Esophagus muscularis mucosa (tissue), 4 donors: ENCODE measurements around the gene ISG20. TPM values are rescaled to one million over a fixed set of nuclear protein-coding genes. Genes with fewer than 3 reads are reported as not detected.
"Not testable (repeated sequence)": the region's sequence is repeated elsewhere in the genome, so short reads cannot be mapped to it uniquely, and the experiment has no call there.

Experiments used
- DNase-seq: peaks from one replicate; pipeline ENCODE4 v3.0.0-alpha.2; 2017; ENCODE audit errors: extremely low spot score
- H3K27ac ChIP-seq, 4 donors: fragments of 200-600 bp; sonication (generic); replicated peaks in 1 of 4; 1 replicate in 3 of 4; 2 replicates in 1 of 4; pipeline ENCODE4 v1.5.1; 2016 to 2019; ENCODE audit warnings: mild to moderate bottlenecking in 1 of 4
- H3K27me3 ChIP-seq, 4 donors: fragments of 200-600 bp; sonication (generic); one replicate each; pipeline versions ENCODE4 v1.5.1 to v1.6.0; 2016 to 2019
- H3K36me3 ChIP-seq, 4 donors: fragments of 200-600 bp; sonication (generic); one replicate each; pipeline ENCODE4 v1.5.1; 2016 to 2019
- H3K4me1 ChIP-seq, 4 donors: fragments of 200-600 bp; sonication (generic); one replicate each; pipeline ENCODE4 v1.5.1; 2016 to 2019
- H3K4me3 ChIP-seq, 4 donors: fragments of 200-600 bp; sonication (generic); 1 replicate in 2 of 4; 2 replicates in 2 of 4; pipeline ENCODE4 v1.5.1; 2016 to 2019; ENCODE audit warnings: mild to moderate bottlenecking in 4 of 4, moderate library complexity in 1 of 4
- H3K9me3 ChIP-seq, 4 donors: fragments of 200-600 bp; sonication (generic); 1 replicate in 3 of 4; 2 replicates in 1 of 4; pipeline ENCODE4 v1.5.1; 2016 to 2019
- CTCF ChIP-seq, 3 experiments: fragments of 200-600 bp in 2 of 3; fragments of 450-650 bp in 1 of 3; sonication (generic) in 2 of 3; IDR thresholded peaks; one replicate each; pipeline ENCODE4 v1.5.1; 2017 to 2019; ENCODE audit warnings: antibody characterized with exemption in 3 of 3, mild to moderate bottlenecking in 2 of 3, moderate library complexity in 1 of 3
- EP300 ChIP-seq: sonication (generic); formaldehyde crosslinking; IDR thresholded peaks from one replicate; pipeline ENCODE4 v1.6.1; 2017; ENCODE audit warnings: antibody characterized with exemption
- POLR2A ChIP-seq: fragments of 450-650 bp; IDR thresholded peaks from one replicate; pipeline ENCODE4 v1.6.1; 2017; ENCODE audit warnings: antibody characterized with exemption, moderate library complexity, mild to moderate bottlenecking, low read depth
- POLR2AphosphoS5 ChIP-seq, 2 donors: sonication (generic); formaldehyde crosslinking; IDR thresholded peaks; one replicate each; pipeline ENCODE4 v1.6.1; 2017; ENCODE audit warnings: antibody characterized with exemption in 2 of 2
- WGBS: methylation state at CpG from one replicate; pipeline ENCODE4 v1.1.5; 2018; 5-methylcytosine and 5-hydroxymethylcytosine counted together
- intact Hi-C: fragments of 100-400 bp; cut with DNase I; formaldehyde crosslinking; loops from one replicate; pipeline ENCODE4 v1.15.1; 2023
- total RNA-seq, 4 donors: library from RNA; depleted of rRNA; stranded (reverse); fragments of >200 nt; gene quantifications; one replicate each; pipeline versions ENCODE4 v1.1.0 to v1.2.1, GENCODE V29; 2016

ISG20 gene
- total RNA-seq, 4 donors from 2014 or later, result 6.1 to 21.2 (median 9.8) TPM

DNA sequence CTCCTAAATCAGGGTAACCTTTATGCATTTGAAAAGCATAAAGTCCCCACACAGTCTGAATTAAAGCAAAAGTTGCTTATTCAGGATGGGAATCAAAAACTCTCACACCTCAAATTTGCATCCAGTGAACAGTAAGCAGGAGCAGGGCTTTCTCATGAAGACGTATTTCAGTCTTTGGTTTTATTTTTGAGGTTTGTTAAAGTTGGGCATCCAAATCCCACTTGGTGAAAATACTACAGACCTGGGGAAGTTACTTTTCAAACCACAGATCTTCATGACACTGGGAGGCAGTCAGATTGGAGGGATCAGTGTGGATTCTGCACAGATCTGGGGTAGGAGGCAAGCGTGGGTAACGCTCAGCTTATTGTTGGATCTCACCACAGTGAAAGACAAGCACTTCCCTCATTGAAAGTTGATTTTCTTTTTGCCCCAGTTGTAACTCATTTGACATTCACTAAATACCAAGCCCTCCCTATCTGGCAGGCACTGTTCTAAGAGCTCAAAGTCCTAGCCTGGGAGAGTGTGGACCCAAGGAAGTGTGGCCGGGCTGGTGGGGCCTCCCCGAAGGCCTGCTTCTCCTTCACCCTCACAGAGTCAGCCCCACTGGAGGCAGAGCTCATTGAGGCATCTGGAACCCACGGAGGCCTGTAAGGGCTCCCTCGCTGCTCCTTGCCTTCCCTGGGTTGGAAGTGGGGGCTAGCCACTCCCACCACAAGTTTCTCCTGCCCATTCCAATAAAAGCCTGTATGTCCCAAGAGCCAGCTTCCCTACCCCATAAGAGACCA lies 783 bp upstream of the ISG20 start:
- 74% methylated on average over 6 of the region's 7 CpGs for WGBS
- Histone ChIP-seq H3K27ac (peak overlapping the region; percentile 80 to 89 (median 84)), H3K9me3 (no peaks in the 10 kb centered on the region), H3K4me3 (peak overlapping the region; percentile 54 to 66 (median 57)), H3K4me1 (peaks cover 20 to 29% (median 23%) of the 10 kb centered on the region in 4 donors), H3K27me3 (no peaks in the 10 kb centered on the region), H3K36me3 (peaks cover 0 to 4% (median 2%) of the 10 kb centered on the region in 4 donors)
- no peak for TF ChIP-seq CTCF (IDR thresholded peaks at IDR 0.05)
- TF ChIP-seq EP300, result no peak
- no peak for TF ChIP-seq POLR2A
- no peak for TF ChIP-seq POLR2AphosphoS5 (IDR thresholded peaks at IDR 0.05)
- intact Hi-C loops, result no loop called here
- no peak for DNase-seq

GRCh38 chr15:88641959-88642452 lies 3.2 kb downstream of the ISG20 start:
- H3K4me1 ChIP-seq, result peaks cover 20 to 29% (median 23%) of the 10 kb centered on the region in 4 donors
- H3K9me3 ChIP-seq, result no peaks in the 10 kb centered on the region
- intact Hi-C loops, result no loop called here
- TF ChIP-seq CTCF (IDR thresholded peaks at IDR 0.05), result no peak
- TF ChIP-seq EP300, result no peak
- TF ChIP-seq POLR2A, result no peak
- TF ChIP-seq POLR2AphosphoS5 (IDR thresholded peaks at IDR 0.05), result no peak
- no peaks in the 10 kb centered on the region for H3K27me3 ChIP-seq
- no peak overlapping the region for H3K4me3 ChIP-seq
- peaks cover 0 to 5% (median 0%) of the 10 kb centered on the region in 4 donors for H3K36me3 ChIP-seq
- WGBS, result 88% methylated on average over 12 of the region's 12 CpGs
- no peak for DNase-seq
- no peak overlapping the region for H3K27ac ChIP-seq

DNA sequence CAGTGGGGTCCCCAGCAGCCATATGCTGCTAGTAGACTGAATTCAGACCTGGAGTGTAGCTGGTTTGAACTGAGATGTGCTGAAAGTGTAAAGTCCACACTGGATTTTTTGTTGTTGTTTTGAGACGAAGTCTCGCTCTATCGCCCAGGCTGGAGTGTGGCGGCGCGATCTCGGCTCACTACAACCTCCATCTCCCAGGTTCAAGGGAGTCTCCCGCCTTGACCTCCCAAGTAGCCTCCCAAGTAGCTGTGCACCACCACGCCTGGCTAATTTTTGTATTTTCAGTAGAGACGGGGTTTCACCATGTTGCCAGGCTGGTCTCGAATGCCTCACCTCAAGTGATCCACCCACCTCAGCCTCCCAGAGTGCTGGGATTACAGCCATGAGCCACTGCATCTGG lies 3.7 kb downstream of the ISG20 start:
- intact Hi-C loops, DNase-seq, H3K27me3 ChIP-seq, H3K4me3 ChIP-seq, H3K27ac ChIP-seq, H3K9me3 ChIP-seq, H3K36me3 ChIP-seq: not testable (repeated sequence)
- H3K4me1 ChIP-seq, result peaks cover 20 to 29% (median 23%) of the 10 kb centered on the region in 4 donors
- WGBS, result 96% methylated on average over 11 of the region's 11 CpGs

DNA sequence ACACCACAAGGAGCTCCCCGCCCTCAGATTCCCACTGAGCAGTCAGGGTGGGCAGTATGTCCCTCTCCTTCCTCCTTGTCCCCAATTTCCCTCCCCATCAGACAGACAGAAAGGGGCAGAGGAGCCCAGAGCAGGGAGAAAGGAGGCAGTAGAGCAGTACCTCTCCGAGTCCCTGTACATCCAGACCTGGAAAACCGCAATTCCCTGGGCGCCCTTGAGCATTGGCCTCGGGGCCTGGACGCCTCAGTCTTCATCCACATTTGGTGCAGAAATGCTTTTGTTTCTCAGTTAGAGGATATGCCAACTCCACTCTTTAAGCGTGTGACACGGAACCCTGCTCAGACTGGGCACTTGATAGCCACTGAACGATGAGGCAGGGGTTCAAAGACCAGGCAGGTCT lies 5.9 kb downstream of the ISG20 start:
- WGBS, result 80% methylated on average over 8 of the region's 9 CpGs
- peaks cover 0 to 5% (median 0%) of the 10 kb centered on the region in 4 donors for H3K36me3 ChIP-seq
- intact Hi-C loops, result no loop called here
- no peak for TF ChIP-seq CTCF (IDR thresholded peaks at IDR 0.05)
- TF ChIP-seq POLR2AphosphoS5 (IDR thresholded peaks at IDR 0.05), result no peak
- no peak for TF ChIP-seq POLR2A
- TF ChIP-seq EP300, result no peak
- H3K9me3 ChIP-seq, result no peaks in the 10 kb centered on the region
- no peaks in the 10 kb centered on the region for H3K27me3 ChIP-seq
- peaks cover 8 to 22% (median 19%) of the 10 kb centered on the region in 4 donors for H3K4me1 ChIP-seq
- H3K4me3 ChIP-seq, result no peak overlapping the region
- DNase-seq, result no peak
- no peak overlapping the region for H3K27ac ChIP-seq

- H3K27ac ChIP-seq, result no peak overlapping the region
- no peak for DNase-seq
- H3K4me3 ChIP-seq, result no peak overlapping the region
- H3K9me3 ChIP-seq, result no peaks in the 10 kb centered on the region
- no peak for TF ChIP-seq POLR2AphosphoS5 (IDR thresholded peaks at IDR 0.05)
- TF ChIP-seq EP300, result no peak
- TF ChIP-seq CTCF (IDR thresholded peaks at IDR 0.05), result no peak
- TF ChIP-seq POLR2A, result no peak
- intact Hi-C loops, result no loop called here
- H3K27me3 ChIP-seq, result no peaks in the 10 kb centered on the region
- WGBS, result 97% methylated on average over 14 of the region's 14 CpGs
- peaks cover 7 to 18% (median 15%) of the 10 kb centered on the region in 4 donors for H3K4me1 ChIP-seq
- peaks cover 0 to 5% (median 0%) of the 10 kb centered on the region in 4 donors for H3K36me3 ChIP-seq
Observed at GRCh38 chr15:88645171-88646087, 6.6 kb downstream of the ISG20 start.
